ENCODE measurements around the gene ACTR6. TPM values are rescaled to one million over a fixed set of nuclear protein-coding genes. Genes with fewer than 3 reads are reported as not detected.

Gene ACTR6
- total and polyA plus RNA-seq, 9 of the 15 experiments (the other 6 are each of a cell fraction or from before 2014, with no cell fraction given) = 26.1 to 109 (median 70.9) TPM

DNA sequence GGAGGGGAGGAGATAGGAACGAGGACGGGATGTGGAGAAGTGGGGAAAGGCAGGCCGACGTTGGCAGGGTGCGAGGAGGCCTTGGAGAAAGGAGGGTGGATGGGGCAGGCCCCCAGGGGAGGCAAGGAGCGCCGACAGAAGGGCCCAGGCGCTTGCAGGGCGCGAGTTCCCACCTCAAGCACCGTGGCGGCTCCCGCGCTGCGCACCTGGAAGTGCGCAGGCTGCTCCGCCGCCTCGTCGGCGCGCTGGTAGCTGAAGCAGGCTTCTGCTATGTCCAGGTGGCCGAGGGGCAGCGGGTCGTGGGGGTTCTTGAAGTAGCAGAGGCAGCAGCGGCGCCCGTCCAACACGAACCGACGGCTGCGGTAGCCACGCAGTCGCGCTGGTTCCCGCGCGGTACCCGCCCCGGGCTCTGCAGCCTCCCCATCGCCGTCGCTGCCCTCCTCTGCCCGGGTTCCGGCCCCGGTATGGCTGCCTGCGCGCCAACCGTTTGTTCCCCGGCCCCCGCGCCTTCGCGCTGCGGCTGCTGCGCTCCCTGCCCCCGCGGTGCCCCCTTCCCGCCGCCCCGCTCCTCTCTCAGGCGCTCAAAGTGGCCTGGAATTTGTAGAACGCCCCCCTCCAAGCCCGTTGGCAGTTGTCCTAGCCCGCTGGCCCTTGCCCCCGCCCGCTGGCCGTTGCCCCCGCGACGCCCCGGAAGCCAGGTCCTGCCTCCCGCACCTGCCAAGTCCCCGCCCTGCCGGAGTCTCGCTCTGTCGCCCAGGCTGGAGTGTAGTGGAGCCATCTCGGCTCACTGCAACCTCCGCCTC is 1.1 kb upstream of the ACTR6 start (continued):
- TF ChIP-seq FOXK1 (CRISPR knock-in tag; IDR thresholded peaks at IDR 0.05; ENCODE audit: borderline replicate concordance) = 0 out of 2 replicates have a peak, but pooled peaks have one; percentile 54
- peak; percentile 86 to 88 for TF ChIP-seq NRF1 (conservative IDR thresholded peaks at IDR 0.05 in 1 of 2, IDR thresholded peaks at IDR 0.05 in 1 of 2)
- TF ChIP-seq ZNF444 (CRISPR knock-in tag; IDR thresholded peaks at IDR 0.05) = no peak
- TF ChIP-seq NR4A1 (CRISPR knock-in tag; IDR thresholded peaks at IDR 0.05) = no peak
- TF ChIP-seq NR4A1 (tag; IDR thresholded peaks at IDR 0.05) = no peak
- 0 out of 2 replicates have a peak, but pooled peaks have one; percentile 35 for TF ChIP-seq RBFOX2 (IDR thresholded peaks at IDR 0.05; ENCODE audit: low read depth, low read length)
- no peak for TF ChIP-seq NR2C2 (CRISPR knock-in tag; IDR thresholded peaks at IDR 0.05)
- TF ChIP-seq NR2C2 (tag; IDR thresholded peaks at IDR 0.05) = peak; percentile 66; the same call in 1 of the 2 replicates
- peak; percentile 39; the same call in 1 of the 2 replicates for TF ChIP-seq POLR2A (conservative IDR thresholded peaks at IDR 0.05)
- TF ChIP-seq, protein P1, sequence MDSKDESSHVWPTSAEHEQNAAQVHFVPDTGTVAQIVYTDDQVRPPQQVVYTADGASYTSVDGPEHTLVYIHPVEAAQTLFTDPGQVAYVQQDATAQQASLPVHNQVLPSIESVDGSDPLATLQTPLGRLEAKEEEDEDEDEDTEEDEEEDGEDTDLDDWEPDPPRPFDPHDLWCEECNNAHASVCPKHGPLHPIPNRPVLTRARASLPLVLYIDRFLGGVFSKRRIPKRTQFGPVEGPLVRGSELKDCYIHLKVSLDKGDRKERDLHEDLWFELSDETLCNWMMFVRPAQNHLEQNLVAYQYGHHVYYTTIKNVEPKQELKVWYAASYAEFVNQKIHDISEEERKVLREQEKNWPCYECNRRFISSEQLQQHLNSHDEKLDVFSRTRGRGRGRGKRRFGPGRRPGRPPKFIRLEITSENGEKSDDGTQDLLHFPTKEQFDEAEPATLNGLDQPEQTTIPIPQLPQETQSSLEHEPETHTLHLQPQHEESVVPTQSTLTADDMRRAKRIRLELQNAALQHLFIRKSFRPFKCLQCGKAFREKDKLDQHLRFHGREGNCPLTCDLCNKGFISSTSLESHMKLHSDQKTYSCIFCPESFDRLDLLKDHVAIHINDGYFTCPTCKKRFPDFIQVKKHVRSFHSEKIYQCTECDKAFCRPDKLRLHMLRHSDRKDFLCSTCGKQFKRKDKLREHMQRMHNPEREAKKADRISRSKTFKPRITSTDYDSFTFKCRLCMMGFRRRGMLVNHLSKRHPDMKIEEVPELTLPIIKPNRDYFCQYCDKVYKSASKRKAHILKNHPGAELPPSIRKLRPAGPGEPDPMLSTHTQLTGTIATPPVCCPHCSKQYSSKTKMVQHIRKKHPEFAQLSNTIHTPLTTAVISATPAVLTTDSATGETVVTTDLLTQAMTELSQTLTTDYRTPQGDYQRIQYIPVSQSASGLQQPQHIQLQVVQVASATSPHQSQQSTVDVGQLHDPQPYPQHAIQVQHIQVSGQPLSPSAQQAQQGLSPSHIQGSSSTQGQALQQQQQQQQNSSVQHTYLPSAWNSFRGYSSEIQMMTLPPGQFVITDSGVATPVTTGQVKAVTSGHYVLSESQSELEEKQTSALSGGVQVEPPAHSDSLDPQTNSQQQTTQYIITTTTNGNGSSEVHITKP (IDR thresholded peaks at IDR 0.05; ENCODE audit: partially characterized antibody) = peak; percentile 43
- TF ChIP-seq TCF7L2 (IDR thresholded peaks at IDR 0.05; ENCODE audit: low read depth, low read length) = no peak
- TF ChIP-seq, protein P2, sequence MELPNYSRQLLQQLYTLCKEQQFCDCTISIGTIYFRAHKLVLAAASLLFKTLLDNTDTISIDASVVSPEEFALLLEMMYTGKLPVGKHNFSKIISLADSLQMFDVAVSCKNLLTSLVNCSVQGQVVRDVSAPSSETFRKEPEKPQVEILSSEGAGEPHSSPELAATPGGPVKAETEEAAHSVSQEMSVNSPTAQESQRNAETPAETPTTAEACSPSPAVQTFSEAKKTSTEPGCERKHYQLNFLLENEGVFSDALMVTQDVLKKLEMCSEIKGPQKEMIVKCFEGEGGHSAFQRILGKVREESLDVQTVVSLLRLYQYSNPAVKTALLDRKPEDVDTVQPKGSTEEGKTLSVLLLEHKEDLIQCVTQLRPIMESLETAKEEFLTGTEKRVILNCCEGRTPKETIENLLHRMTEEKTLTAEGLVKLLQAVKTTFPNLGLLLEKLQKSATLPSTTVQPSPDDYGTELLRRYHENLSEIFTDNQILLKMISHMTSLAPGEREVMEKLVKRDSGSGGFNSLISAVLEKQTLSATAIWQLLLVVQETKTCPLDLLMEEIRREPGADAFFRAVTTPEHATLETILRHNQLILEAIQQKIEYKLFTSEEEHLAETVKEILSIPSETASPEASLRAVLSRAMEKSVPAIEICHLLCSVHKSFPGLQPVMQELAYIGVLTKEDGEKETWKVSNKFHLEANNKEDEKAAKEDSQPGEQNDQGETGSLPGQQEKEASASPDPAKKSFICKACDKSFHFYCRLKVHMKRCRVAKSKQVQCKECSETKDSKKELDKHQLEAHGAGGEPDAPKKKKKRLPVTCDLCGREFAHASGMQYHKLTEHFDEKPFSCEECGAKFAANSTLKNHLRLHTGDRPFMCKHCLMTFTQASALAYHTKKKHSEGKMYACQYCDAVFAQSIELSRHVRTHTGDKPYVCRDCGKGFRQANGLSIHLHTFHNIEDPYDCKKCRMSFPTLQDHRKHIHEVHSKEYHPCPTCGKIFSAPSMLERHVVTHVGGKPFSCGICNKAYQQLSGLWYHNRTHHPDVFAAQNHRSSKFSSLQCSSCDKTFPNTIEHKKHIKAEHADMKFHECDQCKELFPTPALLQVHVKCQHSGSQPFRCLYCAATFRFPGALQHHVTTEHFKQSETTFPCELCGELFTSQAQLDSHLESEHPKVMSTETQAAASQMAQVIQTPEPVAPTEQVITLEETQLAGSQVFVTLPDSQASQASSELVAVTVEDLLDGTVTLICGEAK (IDR thresholded peaks at IDR 0.05) = no peak
- TF ChIP-seq, protein P2 (CRISPR knock-in tag; IDR thresholded peaks at IDR 0.05) = no peak
- peak; percentile 40; the same call in 1 of the 2 replicates for TF ChIP-seq PHF8 (IDR thresholded peaks at IDR 0.05; ENCODE audit: borderline replicate concordance, low read length)

All from K562 (cell line).